OCI-M1 (cell line): ENCODE measurements around the gene APOA4.

Experiments
- DNase-seq: peaks from one replicate; lab custom pipeline; 2025; lab: John Stamatoyannopoulos, UW

Gene APOA4

DNA sequence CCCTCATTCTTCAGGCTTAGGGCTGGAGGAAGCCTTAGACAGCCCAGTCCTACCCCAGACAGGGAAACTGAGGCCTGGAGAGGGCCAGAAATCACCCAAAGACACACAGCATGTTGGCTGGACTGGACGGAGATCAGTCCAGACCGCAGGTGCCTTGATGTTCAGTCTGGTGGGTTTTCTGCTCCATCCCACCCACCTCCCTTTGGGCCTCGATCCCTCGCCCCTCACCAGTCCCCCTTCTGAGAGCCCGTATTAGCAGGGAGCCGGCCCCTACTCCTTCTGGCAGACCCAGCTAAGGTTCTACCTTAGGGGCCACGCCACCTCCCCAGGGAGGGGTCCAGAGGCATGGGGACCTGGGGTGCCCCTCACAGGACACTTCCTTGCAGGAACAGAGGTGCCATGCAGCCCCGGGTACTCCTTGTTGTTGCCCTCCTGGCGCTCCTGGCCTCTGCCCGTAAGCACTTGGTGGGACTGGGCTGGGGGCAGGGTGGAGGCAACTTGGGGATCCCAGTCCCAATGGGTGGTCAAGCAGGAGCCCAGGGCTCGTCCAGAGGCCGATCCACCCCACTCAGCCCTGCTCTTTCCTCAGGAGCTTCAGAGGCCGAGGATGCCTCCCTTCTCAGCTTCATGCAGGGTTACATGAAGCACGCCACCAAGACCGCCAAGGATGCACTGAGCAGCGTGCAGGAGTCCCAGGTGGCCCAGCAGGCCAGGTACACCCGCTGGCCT, 7.2 kb upstream of the APOA4 start:
- DNase-seq: no peak

- DNase-seq: no peak
Observed at GRCh38 chr11:116829525-116830183, 6.5 kb upstream of the APOA4 start, which contains the start of gene APOC3. Gene APOC3 (plus strand): TSS chr11:116829907. CDS start chr11:116830583, 676 bp downstream.

GRCh38 chr11:116828632-116829524, 5.8 kb upstream of the APOA4 start:
- peak; percentile 39 for DNase-seq

DNA sequence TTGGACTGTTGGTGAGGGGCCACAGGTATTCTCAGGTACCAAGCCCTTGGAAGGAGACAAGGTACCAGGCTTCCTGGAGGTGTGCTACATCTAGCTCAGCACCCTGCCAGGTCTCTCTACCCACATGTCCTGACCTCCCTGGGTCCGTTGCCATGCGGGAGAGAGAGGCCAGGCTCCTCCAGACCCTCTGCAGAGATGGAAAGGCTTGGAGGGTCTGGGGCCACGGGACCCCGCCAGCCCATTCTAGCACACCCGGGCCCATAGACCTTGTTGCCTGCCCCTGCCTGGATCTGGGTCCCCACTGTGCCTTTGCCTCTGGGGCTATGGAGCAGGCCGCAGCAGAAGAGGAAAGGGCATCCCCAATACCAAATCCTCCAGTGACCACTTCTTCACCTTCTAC, 4.4 kb upstream of the APOA4 start:
- no peak for DNase-seq

GRCh38 chr11:116826751-116827431, 3.8 kb upstream of the APOA4 start:
- no peak for DNase-seq

DNA sequence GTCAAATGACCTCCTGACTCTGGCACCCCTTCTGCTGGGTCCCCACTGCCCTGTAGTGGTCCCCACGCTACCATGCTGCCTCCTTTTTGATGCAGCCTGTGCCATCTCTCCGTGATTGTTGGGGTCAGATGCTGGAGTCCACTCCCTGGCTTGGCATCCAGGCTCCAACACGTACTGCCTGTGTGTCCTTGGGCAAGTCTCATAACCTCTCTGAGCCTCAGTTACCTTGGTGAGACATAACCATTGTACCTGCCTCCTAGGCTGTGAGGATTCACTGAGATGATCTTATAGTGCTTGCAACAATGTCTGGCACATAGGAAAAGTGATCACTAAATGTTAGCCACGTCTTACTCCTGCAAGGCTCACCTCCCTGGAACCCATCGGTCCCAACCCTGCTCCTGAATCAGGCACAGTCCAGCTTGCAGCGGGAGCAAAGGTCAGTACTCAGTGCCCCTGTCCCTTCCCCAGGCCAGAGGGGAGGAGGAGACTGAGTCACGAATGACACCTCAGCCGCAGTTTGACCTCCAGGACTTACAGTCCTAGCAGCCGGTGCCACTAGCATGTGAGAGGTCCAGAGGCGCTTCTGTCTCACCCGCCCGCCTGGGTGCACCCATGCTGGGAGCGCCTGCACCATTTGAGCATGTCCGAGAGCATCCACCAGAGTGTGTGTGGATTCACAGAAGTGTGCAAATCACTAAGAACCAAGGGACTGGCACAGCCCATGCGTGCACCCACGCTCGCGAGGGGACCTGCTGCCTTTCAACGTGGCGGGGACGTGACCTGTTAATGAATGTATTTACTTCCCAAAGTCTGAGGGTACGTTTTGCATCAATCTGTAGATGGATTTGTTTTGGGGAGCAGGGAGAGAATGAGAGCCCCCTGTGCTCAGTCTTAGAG, 3.0 kb upstream of the APOA4 start:
- DNase-seq: no peak

GRCh38 chr11:116825434-116825833, 2.3 kb upstream of the APOA4 start:
- DNase-seq: no peak

DNA sequence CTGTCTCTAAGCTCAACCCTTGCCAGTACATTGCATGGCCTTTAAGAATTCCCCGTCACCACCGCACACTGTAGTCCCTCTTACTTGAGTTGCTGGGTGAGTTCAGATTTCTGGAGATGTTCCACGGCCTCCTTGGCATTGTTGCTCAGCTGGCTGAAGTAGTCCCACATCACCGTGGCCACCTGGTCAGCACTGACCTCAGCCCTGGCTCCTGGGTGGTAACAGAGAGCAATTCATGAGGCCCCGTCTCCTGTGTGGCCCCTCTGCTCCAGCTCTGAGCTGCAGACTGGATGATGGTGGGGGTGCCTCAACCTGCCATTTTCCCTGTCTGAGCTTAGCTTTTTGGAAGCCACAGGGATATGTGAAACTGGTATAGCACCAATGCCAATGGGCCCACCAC, 529 bp downstream of the APOA4 start:
- no peak for DNase-seq

DNA sequence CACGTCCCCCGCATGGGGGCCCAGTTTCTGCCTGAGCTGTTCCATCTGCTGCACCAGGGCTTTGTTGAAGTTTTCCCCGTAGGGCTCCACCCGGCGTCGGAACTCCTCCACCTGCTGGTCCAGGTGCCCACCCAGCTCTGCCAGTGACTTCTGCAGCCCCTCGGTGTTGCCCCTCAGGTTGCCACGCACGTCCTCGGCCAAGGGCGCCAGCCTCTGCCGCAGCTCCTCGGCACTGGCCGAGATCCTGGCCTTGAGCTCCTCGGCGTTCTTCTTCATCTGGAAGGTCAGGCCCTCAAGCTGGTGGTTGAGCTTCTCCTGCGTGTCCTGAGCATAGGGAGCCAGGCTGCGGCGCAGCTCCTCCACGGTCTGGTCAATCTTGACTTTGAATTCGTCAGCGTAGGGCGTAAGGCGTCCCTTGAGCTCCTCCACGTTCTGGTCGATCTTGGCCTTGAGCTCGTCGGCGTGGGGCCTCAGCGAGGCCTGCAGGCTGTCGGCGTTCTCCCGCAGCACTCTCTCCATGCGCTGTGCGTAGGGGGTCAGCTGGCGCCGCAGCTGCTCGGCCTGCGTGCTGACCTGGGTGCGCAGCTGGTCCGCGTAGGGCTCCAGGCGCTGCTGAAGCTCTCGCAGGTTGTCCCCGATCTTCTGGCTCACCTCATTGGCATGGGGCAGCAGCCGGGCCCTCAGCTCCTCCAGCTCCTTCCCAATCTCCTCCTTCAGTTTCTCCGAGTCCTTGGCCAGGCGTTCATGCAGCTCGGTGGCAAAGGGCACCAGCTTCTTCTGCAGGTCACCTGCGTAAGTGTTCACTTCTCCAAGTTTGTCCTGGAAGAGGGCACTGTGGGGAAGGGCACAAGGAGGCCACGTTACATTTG, 1.8 kb downstream of the APOA4 start:
- DNase-seq: no peak

DNA sequence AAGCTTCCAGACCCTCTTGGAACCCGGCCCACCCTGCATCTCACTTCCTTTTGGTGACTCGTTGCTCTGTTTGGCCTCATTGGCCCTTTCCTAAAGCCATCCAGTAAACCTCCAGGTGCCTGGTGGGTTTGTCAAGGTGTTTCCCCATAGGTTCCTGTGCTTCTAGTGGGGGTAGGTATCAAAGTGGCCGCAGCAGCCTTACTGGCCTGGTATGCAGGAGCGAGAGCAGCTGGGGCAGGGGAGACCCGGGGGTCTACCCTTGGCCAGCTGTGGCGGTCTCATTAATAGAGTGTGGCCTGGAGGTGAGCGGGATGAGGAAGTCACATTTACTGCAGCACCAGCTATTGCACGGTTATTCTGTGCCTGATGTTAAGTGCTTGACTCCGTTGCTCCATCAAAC, 4.1 kb downstream of the APOA4 start:
- DNase-seq: no peak

- DNase-seq: no peak
Observed at GRCh38 chr11:116814502-116814901, 8.6 kb downstream of the APOA4 start.

DNA sequence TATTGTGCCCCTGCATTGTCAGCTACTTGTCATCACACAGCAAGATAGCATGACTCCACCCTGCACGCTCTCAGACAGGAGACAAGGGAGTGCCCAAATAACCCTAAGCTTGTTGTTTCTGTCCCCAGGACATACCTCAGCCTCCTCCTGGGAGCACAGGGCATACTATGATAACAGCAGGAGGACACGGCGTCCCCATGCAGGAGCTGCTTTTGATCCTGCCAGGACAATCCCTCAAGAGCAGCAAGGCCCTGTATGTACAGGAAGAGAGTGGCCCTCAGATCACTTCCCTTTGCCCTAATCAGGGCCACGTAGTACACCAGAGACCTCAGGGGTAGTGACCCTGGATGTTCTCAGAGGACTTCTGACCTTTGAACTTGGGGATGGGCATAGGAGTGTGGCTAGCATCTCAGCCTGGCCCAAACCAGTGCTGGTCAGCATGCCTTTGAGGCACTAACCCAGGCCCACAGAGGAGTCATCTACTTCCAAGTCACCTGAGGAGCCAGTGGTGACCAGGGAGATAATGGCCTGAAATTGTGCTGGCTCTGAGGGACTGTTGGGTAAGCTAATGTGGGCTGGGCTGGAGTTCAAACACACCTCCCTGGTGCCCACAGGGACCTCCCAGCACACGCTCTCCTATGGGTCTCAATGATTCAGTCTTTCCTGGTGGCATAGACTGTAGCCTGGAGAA, 9.2 kb downstream of the APOA4 start:
- DNase-seq: no peak

DNA sequence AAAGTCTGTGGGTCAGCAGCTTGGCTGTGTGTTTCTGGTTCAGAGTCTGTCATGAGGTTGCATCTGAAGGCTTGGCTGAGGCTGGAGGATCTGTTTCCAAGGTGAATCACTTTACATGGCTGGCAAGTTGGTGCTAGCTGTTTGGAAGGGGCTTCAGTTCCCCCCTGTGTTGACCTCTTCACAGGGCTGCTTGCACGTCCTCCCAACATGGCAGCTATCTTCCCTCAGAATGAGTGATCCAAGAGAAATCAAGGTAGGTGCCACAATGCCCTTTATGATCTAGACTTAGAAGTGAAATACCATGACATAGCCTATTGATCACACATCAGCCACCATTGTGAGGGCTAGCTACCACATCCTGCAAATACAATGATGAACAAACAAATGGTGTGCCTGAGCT, 9.9 kb downstream of the APOA4 start:
- DNase-seq: no peak

DNA sequence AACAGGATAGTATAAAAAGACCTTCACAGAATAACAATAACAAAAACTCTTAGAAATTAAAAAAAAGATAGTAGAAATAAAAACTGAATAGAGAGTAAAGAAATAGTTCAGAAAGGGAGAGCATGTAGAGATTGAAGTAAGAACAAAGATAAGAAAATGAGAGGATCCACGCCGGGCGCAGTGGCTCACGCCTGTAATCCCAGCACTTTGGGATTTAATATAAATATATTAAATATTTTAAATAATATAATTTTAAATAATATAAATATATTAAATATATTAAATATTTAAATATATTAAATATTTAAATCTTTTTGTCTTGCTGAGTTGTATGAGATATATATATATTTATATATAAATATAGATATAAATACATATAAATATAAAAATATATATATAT, 11.0 kb downstream of the APOA4 start:
- no peak for DNase-seq

- DNase-seq: peak; percentile 26
Observed at GRCh38 chr11:116811194-116811593, 11.9 kb downstream of the APOA4 start.

GRCh38 chr11:116808262-116809175, 14.6 kb downstream of the APOA4 start:
- DNase-seq: no peak

DNA sequence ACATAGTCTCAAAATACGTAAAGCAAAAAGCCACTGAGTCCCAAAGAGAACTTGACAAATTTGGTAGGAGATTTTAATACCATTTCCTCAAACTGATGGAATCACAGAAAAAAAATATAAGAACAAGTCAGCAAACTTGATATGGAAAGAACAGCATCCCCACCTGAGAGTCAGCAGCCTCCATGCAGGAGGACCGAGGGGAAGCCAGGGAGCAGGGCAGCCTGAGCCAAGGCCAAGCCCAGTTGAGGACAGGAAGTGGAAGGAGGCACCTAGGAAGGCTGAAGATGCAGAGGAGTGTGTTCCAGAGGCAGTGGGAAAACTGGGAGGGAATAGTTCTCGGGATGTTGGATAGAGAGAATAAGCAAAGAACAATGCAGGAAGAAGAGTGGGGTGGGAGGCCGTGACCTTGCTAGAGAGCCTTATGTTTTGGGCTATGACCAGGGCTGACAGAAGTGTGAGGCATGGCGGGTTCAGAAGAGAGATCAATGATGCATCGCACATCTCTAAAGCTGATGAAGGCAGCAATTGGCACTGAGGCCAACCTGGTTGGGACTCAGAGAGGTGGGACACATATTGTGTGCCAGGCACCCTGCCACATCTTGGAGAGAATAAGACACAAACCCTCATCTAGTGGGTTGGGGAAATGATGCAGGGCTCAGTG, 15.4 kb downstream of the APOA4 start:
- no peak for DNase-seq

DNA sequence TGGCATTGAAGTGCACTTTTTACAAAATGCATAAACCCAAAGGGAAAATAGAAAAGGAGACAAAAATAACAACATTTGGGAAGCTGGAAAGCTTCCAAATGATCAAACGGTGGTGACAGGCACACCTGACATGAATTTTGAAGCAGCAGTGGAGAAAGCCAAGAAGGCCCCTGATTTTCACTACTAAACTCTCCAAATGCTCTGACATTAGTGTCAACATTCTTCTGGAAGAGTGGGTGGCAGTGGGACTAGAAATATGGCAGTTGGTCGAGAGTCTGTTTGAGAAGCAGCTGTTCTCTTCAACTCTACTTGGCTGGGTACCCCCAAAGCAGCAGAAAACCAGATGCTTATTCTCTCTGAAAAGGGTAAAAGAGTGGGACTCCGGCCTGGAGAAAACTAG, 19.1 kb downstream of the APOA4 start:
- DNase-seq: no peak
